Ectodermal cell (in vitro differentiated cells): ENCODE data around the gene MUC13.

Experiments
- H3K27ac ChIP-seq: 2 replicates; pipeline ENCODE4 v1.7.0; 2013; ENCODE audit warnings: mild to moderate bottlenecking, low read depth, low read length; ENCODE audit not compliant: insufficient read depth, poor library complexity, severe bottlenecking
- H3K27me3 ChIP-seq: 2 replicates; pipeline ENCODE4 v1.7.0; 2013; ENCODE audit warnings: mild to moderate bottlenecking, low read length; ENCODE audit not compliant: insufficient read depth, control insufficient read depth, poor library complexity, severe bottlenecking
- H3K36me3 ChIP-seq: one replicate; pipeline ENCODE4 v1.7.0; 2013; ENCODE audit warnings: low read length; ENCODE audit not compliant: control insufficient read depth, insufficient read depth
- H3K4me1 ChIP-seq: one replicate; pipeline ENCODE4 v1.7.0; 2013; ENCODE audit warnings: low read length; ENCODE audit not compliant: control insufficient read depth, insufficient read depth
- H3K4me3 ChIP-seq: 2 replicates; pipeline ENCODE4 v1.7.0; 2013; ENCODE audit warnings: low read depth, low read length, control low read depth; ENCODE audit not compliant: insufficient read depth
- H3K9me3 ChIP-seq: 2 replicates; pipeline ENCODE4 v1.7.0; 2013; ENCODE audit warnings: mild to moderate bottlenecking, low read length, moderate library complexity; ENCODE audit not compliant: control insufficient read depth
- WGBS, 2 experiments: methylation state at CpG; one replicate each; pipeline ENCODE4 v1.1.7; 2013; ENCODE audit warnings: missing lambda C conversion rate in 2 of 2; 5-methylcytosine and 5-hydroxymethylcytosine counted together

The MUC13 gene

GRCh38 chr3:124887177-124887931, 47.2 kb downstream of the MUC13 start, which contains the start of gene ITGB5:
ITGB5 (minus strand) TSS chr3:124887365; CDS start chr3:124887000, 365 bp downstream.
- H3K36me3 ChIP-seq = no peaks in the 10 kb centered on the region
- no peak within 1 kb of the TSS for H3K27ac ChIP-seq
- peaks cover 28% of the 10 kb centered on the region for H3K4me1 ChIP-seq
- H3K27me3 ChIP-seq = peaks cover 26% of the 10 kb centered on the region
- H3K9me3 ChIP-seq = no peaks in the 10 kb centered on the region
- peak within 1 kb of the TSS; percentile 73 for H3K4me3 ChIP-seq
- 2% methylated on average over 78 of the region's 78 CpGs for WGBS, 2 experiments

GRCh38 chr3:124886168-124887056, 48.1 kb downstream of the MUC13 start:
- no peaks in the 10 kb centered on the region for H3K36me3 ChIP-seq
- 0% methylated on average over 87 of the region's 87 CpGs for WGBS, 2 experiments
- no peak overlapping the region for H3K27ac ChIP-seq
- peaks cover 26% of the 10 kb centered on the region for H3K27me3 ChIP-seq
- peaks cover 31% of the 10 kb centered on the region for H3K4me1 ChIP-seq
- no peaks in the 10 kb centered on the region for H3K9me3 ChIP-seq
- peak overlapping the region; percentile 73 for H3K4me3 ChIP-seq

DNA sequence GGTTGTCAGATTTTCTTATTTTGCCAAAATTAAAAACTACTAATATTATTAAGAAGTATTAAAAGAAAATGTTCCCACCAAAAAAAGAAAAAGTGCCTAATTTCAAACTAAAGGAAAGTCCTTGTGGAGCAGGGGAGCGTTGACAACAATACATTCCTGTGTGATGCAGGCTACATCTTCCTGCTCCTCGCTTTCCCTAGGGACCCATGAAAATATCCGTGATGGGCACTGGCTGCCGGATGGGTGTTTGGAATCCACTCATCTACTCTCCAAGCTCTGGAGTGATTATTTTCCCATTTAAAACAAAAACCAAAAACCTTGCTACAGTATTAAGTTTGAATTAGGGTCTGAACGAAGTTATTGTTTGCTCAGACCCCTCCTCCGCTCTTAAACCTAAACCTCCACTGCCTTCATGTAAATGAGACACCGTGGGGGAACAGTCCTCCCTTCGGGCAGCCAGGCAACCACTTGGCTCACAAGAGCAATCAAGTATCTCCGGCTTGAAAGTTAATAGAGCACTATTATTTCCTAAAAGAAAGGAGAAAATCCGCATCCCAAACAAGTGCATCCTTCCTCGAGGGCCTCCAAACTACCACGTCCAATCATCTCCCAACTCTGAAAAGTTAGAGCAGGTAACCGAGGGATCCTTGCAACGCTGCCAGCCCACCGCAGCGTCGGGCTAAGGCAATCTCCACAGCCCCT, 48.9 kb downstream of the MUC13 start:
- H3K4me1 ChIP-seq = peaks cover 31% of the 10 kb centered on the region
- WGBS, 2 experiments = 4% methylated on average over 17 of the region's 17 CpGs

DNA sequence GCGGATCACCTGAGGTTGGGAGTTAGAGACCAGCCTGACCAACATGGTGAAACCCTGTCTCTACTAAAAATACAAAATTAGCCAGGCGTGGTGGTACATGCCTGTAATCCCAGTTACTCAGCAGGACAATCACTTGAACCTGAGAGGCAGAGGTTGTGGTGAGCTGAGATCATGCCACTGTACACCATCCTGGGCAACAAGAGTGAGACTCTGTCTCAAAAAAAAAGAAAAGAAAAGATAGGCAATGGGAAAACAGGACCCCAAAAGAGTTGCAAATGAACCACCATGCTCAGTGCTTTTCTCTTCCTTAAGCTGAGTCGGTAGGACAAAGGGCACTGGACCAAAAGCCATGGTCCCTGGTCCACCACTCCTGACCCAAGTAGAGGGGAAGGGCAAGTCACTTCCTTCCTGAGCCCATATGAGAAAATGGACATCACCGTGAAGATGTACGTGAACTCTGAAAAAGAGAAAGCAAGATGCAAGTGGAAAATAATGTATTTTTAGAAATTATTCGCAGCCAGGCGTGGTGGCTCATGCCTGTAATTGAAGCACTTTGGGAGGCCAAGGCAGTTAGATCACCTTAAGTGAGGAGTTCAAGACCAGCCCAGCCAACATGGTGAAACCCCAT, 50.0 kb downstream of the MUC13 start:
- H3K27me3 ChIP-seq = peaks cover 26% of the 10 kb centered on the region

More for the DNA sequence above, 48.9 kb downstream of the MUC13 start:
- no peak overlapping the region for H3K27ac ChIP-seq
- H3K27me3 ChIP-seq = peaks cover 26% of the 10 kb centered on the region
- H3K9me3 ChIP-seq = no peaks in the 10 kb centered on the region
- H3K4me3 ChIP-seq = peak overlapping the region; percentile 73
- no peaks in the 10 kb centered on the region for H3K36me3 ChIP-seq

DNA sequence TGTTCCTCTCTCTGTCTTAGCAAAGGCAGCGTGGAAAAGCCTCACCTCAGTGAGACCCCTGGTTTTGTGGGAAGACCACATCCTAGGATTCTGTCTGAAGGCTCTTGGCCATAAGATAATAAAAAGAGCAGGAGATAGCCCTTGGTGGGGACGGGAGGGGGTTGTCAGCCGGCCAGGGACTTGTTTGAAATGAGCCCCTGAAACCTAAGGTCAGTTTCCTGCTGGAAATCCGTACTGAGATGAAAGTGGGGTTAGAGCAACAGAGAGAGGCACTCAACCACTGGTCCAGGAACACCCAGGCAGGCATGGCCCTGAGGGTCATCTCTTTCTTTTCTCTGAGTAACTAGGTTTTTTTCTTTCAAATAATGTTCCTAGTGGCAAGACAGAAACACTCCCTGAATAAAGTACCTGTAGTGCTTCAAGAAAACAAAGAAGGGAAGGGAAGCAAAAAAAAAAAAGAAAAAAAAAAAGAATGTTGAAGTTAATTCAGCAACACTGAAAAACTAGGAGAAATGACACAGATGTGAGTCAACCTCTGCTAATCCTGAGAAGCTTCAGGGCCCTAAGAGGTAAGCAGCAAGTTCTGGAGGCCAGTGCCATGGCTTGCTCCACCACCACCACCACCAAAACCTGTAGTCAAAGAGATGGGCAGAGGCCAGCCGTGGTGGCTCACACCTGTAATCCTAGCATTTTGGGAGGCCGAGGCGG, 50.6 kb downstream of the MUC13 start:
- Histone ChIP-seq H3K27ac (peak overlapping the region; percentile 41), H3K27me3 (peaks cover 26% of the 10 kb centered on the region), H3K4me3 (no peak overlapping the region), H3K36me3 (no peaks in the 10 kb centered on the region), H3K9me3 (no peaks in the 10 kb centered on the region), H3K4me1 (peaks cover 31% of the 10 kb centered on the region)
- 42 to 45% methylated on average over 7 of the region's 7 CpGs for whole genome bisulfite sequencing, 2 experiments

More for the DNA sequence above, 50.0 kb downstream of the MUC13 start:
- peaks cover 31% of the 10 kb centered on the region for H3K4me1 ChIP-seq
- H3K4me3 ChIP-seq = no peak overlapping the region
- H3K27ac ChIP-seq = no peak overlapping the region
- no peaks in the 10 kb centered on the region for H3K9me3 ChIP-seq
- no peaks in the 10 kb centered on the region for H3K36me3 ChIP-seq
- WGBS, 2 experiments = 75 to 76% methylated on average over 7 of the region's 7 CpGs

DNA sequence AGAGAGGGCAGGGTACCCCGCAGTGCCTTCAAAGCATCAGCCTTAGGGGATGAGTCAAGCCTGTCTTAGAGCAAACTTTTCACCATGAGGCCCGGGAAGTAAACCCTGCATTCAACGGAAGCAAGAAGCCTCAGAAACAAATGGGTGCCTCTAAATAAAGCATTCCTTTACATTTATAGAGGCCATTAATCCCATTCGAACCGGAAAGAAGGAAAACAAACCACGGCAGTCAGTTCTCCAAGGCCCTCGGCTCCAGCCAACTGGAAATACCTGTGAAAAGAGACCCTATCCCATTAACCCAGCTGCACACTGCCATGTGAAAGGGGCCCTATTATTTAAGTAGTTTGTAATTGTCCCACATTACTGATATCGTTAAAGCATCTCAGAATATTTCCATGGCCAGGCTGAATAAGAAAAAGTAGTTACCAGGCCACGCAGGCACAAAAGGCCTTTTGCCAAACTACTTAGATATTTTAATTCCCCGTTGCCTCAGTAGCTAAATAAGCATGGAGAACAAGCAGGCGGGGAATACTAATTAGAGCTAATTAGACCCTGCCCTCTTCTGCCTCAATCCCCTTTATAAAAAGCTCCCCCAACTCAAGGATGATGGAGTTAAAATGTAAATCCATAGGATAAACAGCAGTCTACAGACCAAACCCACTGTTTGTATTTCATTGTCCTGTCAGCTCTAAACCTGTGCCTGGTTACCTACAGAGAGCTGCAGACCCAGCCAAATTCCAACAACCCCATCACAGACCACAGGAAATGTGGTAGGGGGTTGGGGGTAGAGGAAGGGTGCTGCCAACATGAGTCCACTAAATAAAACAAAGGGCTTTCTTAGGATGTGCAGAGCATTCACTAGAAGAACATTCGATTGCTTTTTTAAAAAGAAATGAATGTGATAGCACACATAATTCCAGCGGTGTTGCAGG, 51.5 kb downstream of the MUC13 start:
- Histone ChIP-seq H3K36me3 (no peaks in the 10 kb centered on the region), H3K4me1 (peaks cover 31% of the 10 kb centered on the region), H3K4me3 (no peak overlapping the region), H3K27me3 (peaks cover 18% of the 10 kb centered on the region), H3K27ac (peak overlapping the region; percentile 41), H3K9me3 (no peaks in the 10 kb centered on the region)
- WGBS, 2 experiments = 25 to 26% methylated on average over 12 to 13 of the region's 13 CpGs

DNA sequence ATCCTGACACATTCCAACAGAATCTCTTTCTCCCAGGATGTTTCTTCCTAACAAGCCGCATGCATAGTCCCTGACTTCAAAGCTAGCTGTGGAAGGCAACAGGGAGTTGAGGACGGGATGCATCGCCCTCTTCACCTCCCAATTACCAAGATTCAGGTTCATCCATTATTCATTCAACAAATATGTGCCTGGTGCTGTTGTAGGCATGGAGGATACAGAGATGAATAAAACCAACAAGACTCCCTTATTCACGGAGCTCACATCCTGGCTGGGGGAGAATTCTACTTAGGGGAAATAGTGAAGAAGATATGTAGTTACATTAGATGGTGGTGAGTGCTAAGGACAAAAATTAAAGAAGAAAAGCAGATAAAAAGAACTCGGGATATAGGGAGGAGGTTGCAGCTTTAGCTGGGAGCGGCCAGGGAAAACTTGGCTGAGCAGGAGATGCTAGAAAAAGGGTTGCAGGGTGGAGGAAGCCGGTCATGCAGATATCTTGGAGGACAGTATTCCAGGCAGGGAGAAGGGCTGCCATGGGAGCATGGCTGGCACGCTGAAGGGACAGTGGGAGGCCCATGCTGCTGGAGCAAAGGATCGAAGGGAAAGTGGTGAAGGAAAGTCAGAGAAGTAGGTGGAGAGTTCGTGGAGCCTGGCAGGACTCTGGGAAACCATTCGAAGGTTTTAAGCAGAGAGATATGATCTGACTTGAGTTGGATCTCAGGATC, 52.4 kb downstream of the MUC13 start:
- Histone ChIP-seq H3K36me3 (no peaks in the 10 kb centered on the region), H3K9me3 (no peaks in the 10 kb centered on the region), H3K27ac (peak overlapping the region; percentile 33), H3K27me3 (peaks cover 11% of the 10 kb centered on the region), H3K4me3 (no peak overlapping the region), H3K4me1 (peaks cover 31% of the 10 kb centered on the region)
- WGBS, 2 experiments = 78 to 85% methylated on average over 9 to 11 of the region's 11 CpGs

GRCh38 chr3:124879337-124879680, 55.2 kb downstream of the MUC13 start:
- Histone ChIP-seq H3K4me3 (no peak overlapping the region), H3K36me3 (no peaks in the 10 kb centered on the region), H3K27ac (no peak overlapping the region), H3K4me1 (peaks cover 23% of the 10 kb centered on the region), H3K9me3 (no peaks in the 10 kb centered on the region), H3K27me3 (no peaks in the 10 kb centered on the region)
